ENCODE data around the gene UBAC2.

Gene UBAC2

GRCh38 chr13:99280166-99280565, 79.5 kb downstream of the UBAC2 start:
- peaks cover 3% of the 10 kb centered on the region for H3K79me2 ChIP-seq (ENCODE audit: control insufficient read depth, insufficient read depth, low read length, unreplicated experiment)
- H3K27me3 ChIP-seq (ENCODE audit: insufficient read depth, low read length), result no peaks in the 10 kb centered on the region
- H2AFZ ChIP-seq (ENCODE audit: low read length, unreplicated experiment), result no peak overlapping the region
- no peak overlapping the region for H3K4me3 ChIP-seq (ENCODE audit: low read depth, low read length)
- no peaks in the 10 kb centered on the region for H3K36me3 ChIP-seq (ENCODE audit: insufficient read depth, low read length)
- H3K4me1 ChIP-seq (ENCODE audit: control insufficient read depth, insufficient read depth, low read length, unreplicated experiment), result peaks cover 18% of the 10 kb centered on the region
- peak overlapping the region; percentile 40; the same call in 1 of the 2 replicates for H3K27ac ChIP-seq (ENCODE audit: low read depth, low read length)

GRCh38 chr13:99281811-99282263, 81.2 kb downstream of the UBAC2 start:
- Histone ChIP-seq H3K27me3 (ENCODE audit: insufficient read depth, low read length) (no peaks in the 10 kb centered on the region), H3K27ac (ENCODE audit: low read depth, low read length) (peak overlapping the region; percentile 14; the same call in 1 of the 2 replicates), H2AFZ (ENCODE audit: low read length, unreplicated experiment) (no peak overlapping the region), H3K79me2 (ENCODE audit: control insufficient read depth, insufficient read depth, low read length, unreplicated experiment) (peaks cover 3% of the 10 kb centered on the region), H3K36me3 (ENCODE audit: insufficient read depth, low read length) (no peaks in the 10 kb centered on the region), H3K4me3 (ENCODE audit: low read depth, low read length) (no peak overlapping the region), H3K4me1 (ENCODE audit: control insufficient read depth, insufficient read depth, low read length, unreplicated experiment) (peaks cover 18% of the 10 kb centered on the region)

- Histone ChIP-seq H3K27ac (ENCODE audit: low read depth, low read length) (peak overlapping the region; percentile 14; the same call in 1 of the 2 replicates), H3K36me3 (ENCODE audit: insufficient read depth, low read length) (no peaks in the 10 kb centered on the region), H3K79me2 (ENCODE audit: control insufficient read depth, insufficient read depth, low read length, unreplicated experiment) (peaks cover 3% of the 10 kb centered on the region), H3K4me3 (ENCODE audit: low read depth, low read length) (no peak overlapping the region), H2AFZ (ENCODE audit: low read length, unreplicated experiment) (no peak overlapping the region), H3K4me1 (ENCODE audit: control insufficient read depth, insufficient read depth, low read length, unreplicated experiment) (peaks cover 18% of the 10 kb centered on the region), H3K27me3 (ENCODE audit: insufficient read depth, low read length) (no peaks in the 10 kb centered on the region)
Observed at GRCh38 chr13:99282264-99283231, 81.9 kb downstream of the UBAC2 start.

GRCh38 chr13:99285432-99286182, 85.0 kb downstream of the UBAC2 start:
- Histone ChIP-seq H3K36me3 (ENCODE audit: insufficient read depth, low read length) (no peaks in the 10 kb centered on the region), H2AFZ (ENCODE audit: low read length, unreplicated experiment) (no peak overlapping the region), H3K79me2 (ENCODE audit: control insufficient read depth, insufficient read depth, low read length, unreplicated experiment) (no peaks in the 10 kb centered on the region), H3K4me3 (ENCODE audit: low read depth, low read length) (no peak overlapping the region), H3K4me1 (ENCODE audit: control insufficient read depth, insufficient read depth, low read length, unreplicated experiment) (peaks cover 18% of the 10 kb centered on the region), H3K27ac (ENCODE audit: low read depth, low read length) (no peak overlapping the region), H3K27me3 (ENCODE audit: insufficient read depth, low read length) (no peaks in the 10 kb centered on the region)

DNA sequence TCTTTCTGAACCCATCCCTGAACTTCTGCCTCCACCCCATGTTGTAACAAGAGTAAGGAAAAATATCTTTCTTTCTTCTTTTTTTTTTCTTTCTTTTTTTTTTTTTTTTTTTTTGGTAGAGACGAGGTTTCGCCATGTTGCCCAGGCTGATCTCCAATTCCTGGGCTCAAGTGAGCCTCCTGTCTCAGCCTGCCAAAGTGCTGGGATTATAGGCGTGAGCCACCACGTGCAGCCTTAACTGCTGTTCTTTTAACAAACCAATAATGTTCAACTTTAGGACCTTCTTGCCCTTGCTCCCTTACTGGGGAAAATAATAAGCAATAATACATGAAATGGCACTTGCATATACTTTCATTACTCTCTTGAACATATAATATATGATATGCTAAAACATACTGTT, 86.9 kb downstream of the UBAC2 start:
- Histone ChIP-seq H2AFZ (ENCODE audit: low read length, unreplicated experiment) (no peak overlapping the region), H3K4me1 (ENCODE audit: control insufficient read depth, insufficient read depth, low read length, unreplicated experiment) (peaks cover 4% of the 10 kb centered on the region), H3K4me3 (ENCODE audit: low read depth, low read length) (no peak overlapping the region), H3K36me3 (ENCODE audit: insufficient read depth, low read length) (no peaks in the 10 kb centered on the region), H3K79me2 (ENCODE audit: control insufficient read depth, insufficient read depth, low read length, unreplicated experiment) (no peaks in the 10 kb centered on the region), H3K27ac (ENCODE audit: low read depth, low read length) (no peak overlapping the region), H3K27me3 (ENCODE audit: insufficient read depth, low read length) (no peaks in the 10 kb centered on the region)

GRCh38 chr13:99288089-99288488, 87.4 kb downstream of the UBAC2 start:
- no peak overlapping the region for H2AFZ ChIP-seq (ENCODE audit: low read length, unreplicated experiment)
- H3K4me3 ChIP-seq (ENCODE audit: low read depth, low read length), result no peak overlapping the region
- no peaks in the 10 kb centered on the region for H3K36me3 ChIP-seq (ENCODE audit: insufficient read depth, low read length)
- H3K4me1 ChIP-seq (ENCODE audit: control insufficient read depth, insufficient read depth, low read length, unreplicated experiment), result no peaks in the 10 kb centered on the region
- H3K27ac ChIP-seq (ENCODE audit: low read depth, low read length), result no peak overlapping the region
- H3K79me2 ChIP-seq (ENCODE audit: control insufficient read depth, insufficient read depth, low read length, unreplicated experiment), result no peaks in the 10 kb centered on the region
- no peaks in the 10 kb centered on the region for H3K27me3 ChIP-seq (ENCODE audit: insufficient read depth, low read length)

DNA sequence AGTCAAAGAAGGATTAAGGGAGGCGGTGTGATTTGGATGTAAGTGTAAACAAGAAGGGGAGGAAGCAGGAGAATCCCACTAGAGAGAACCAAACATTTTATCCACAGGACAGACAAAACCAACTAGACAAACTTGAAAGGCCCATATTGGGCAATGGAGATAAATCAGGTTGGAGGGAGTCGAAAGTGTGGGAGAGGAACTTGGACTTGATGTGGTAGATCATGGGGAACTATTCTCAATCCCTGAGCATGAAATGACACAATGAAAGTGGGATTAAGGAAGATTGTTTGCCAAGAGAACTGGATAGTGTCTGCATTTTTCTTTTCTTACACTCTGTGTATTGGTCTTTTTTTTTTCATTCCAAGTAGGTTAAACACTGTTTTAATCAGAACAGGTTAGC, 88.6 kb downstream of the UBAC2 start:
- no peaks in the 10 kb centered on the region for H3K4me1 ChIP-seq (ENCODE audit: control insufficient read depth, insufficient read depth, low read length, unreplicated experiment)
- H3K79me2 ChIP-seq (ENCODE audit: control insufficient read depth, insufficient read depth, low read length, unreplicated experiment), result no peaks in the 10 kb centered on the region
- no peak overlapping the region for H3K27ac ChIP-seq (ENCODE audit: low read depth, low read length)
- no peaks in the 10 kb centered on the region for H3K36me3 ChIP-seq (ENCODE audit: insufficient read depth, low read length)
- no peak overlapping the region for H3K4me3 ChIP-seq (ENCODE audit: low read depth, low read length)
- H2AFZ ChIP-seq (ENCODE audit: low read length, unreplicated experiment), result no peak overlapping the region
- H3K27me3 ChIP-seq (ENCODE audit: insufficient read depth, low read length), result no peaks in the 10 kb centered on the region

GRCh38 chr13:99289674-99290337, 89.2 kb downstream of the UBAC2 start:
- Histone ChIP-seq H3K4me3 (ENCODE audit: low read depth, low read length) (no peak overlapping the region), H3K36me3 (ENCODE audit: insufficient read depth, low read length) (no peaks in the 10 kb centered on the region), H3K27me3 (ENCODE audit: insufficient read depth, low read length) (no peaks in the 10 kb centered on the region), H3K27ac (ENCODE audit: low read depth, low read length) (no peak overlapping the region), H3K4me1 (ENCODE audit: control insufficient read depth, insufficient read depth, low read length, unreplicated experiment) (no peaks in the 10 kb centered on the region), H3K79me2 (ENCODE audit: control insufficient read depth, insufficient read depth, low read length, unreplicated experiment) (no peaks in the 10 kb centered on the region), H2AFZ (ENCODE audit: low read length, unreplicated experiment) (no peak overlapping the region)

- Histone ChIP-seq H3K27ac (ENCODE audit: low read depth, low read length) (no peak overlapping the region), H3K27me3 (ENCODE audit: insufficient read depth, low read length) (no peaks in the 10 kb centered on the region), H3K4me3 (ENCODE audit: low read depth, low read length) (no peak overlapping the region), H3K36me3 (ENCODE audit: insufficient read depth, low read length) (no peaks in the 10 kb centered on the region), H3K4me1 (ENCODE audit: control insufficient read depth, insufficient read depth, low read length, unreplicated experiment) (no peaks in the 10 kb centered on the region), H3K79me2 (ENCODE audit: control insufficient read depth, insufficient read depth, low read length, unreplicated experiment) (no peaks in the 10 kb centered on the region), H2AFZ (ENCODE audit: low read length, unreplicated experiment) (no peak overlapping the region)
Observed at GRCh38 chr13:99290894-99291293, 90.2 kb downstream of the UBAC2 start.

GRCh38 chr13:99293178-99293577, 92.5 kb downstream of the UBAC2 start:
- no peaks in the 10 kb centered on the region for H3K27me3 ChIP-seq (ENCODE audit: insufficient read depth, low read length)
- H2AFZ ChIP-seq (ENCODE audit: low read length, unreplicated experiment), result no peak overlapping the region
- no peak overlapping the region for H3K27ac ChIP-seq (ENCODE audit: low read depth, low read length)
- H3K79me2 ChIP-seq (ENCODE audit: control insufficient read depth, insufficient read depth, low read length, unreplicated experiment), result no peaks in the 10 kb centered on the region
- H3K4me3 ChIP-seq (ENCODE audit: low read depth, low read length), result no peak overlapping the region
- no peaks in the 10 kb centered on the region for H3K4me1 ChIP-seq (ENCODE audit: control insufficient read depth, insufficient read depth, low read length, unreplicated experiment)
- H3K36me3 ChIP-seq (ENCODE audit: insufficient read depth, low read length), result no peaks in the 10 kb centered on the region
